SH-SY5Y (cell line): ENCODE data around the gene RIMKLB.

ENCODE experiments used
- GATA2 ChIP-seq: IDR thresholded peaks from 2 replicates; pipeline ENCODE4 v1.6.1; 2011; ENCODE audit warnings: mild to moderate bottlenecking, low read depth, low read length
- GATA3 ChIP-seq: IDR thresholded peaks from 2 replicates; pipeline ENCODE4 v1.6.1; 2011; ENCODE audit warnings: low read depth, mild to moderate bottlenecking, low read length, moderate library complexity

- TF ChIP-seq GATA2 (no peak), GATA3 (no peak)
These were observed 124.5 kb downstream of the RIMKLB start, which contains the start of gene A2ML1 for GRCh38 chr12:8822298-8822697.
